Measurements from ENCODE around the gene FCER2.

FCER2 gene

DNA sequence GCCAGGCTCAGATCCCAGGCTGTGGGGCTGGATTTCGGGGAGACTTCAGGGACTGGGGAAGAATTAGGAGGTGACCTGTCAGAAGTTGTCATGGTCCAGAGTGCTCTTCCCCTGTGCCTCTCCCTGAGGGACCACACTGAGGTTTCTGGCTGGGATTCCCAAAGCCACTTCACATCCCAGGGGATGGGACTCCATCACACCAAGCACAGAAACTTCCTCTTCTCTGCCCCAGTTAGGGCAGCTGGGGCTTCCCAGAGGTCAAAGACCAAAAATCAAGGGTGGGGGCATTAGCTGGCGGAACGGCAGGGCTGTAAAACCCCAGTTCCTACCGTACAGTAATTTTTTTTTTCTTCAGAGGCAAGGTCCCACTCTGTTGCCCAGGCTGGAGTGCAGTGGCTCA is 7.4 kb downstream of the FCER2 start:
- DNase-seq (ENCODE audit: low read depth) = no peak
- H3K4me3 ChIP-seq (ENCODE audit: low read length) = no peak overlapping the region
- no peak for TF ChIP-seq CTCF (IDR thresholded peaks at IDR 0.05; ENCODE audit: insufficient read depth, low read depth, low read length, missing control alignments)

- no peak for DNase-seq (ENCODE audit: low read depth)
- TF ChIP-seq CTCF (IDR thresholded peaks at IDR 0.05; ENCODE audit: insufficient read depth, low read depth, low read length, missing control alignments) = no peak
- H3K4me3 ChIP-seq (ENCODE audit: low read length) = no peak overlapping the region
These were observed 9.4 kb downstream of the FCER2 start for GRCh38 chr19:7692417-7693088.

DNA sequence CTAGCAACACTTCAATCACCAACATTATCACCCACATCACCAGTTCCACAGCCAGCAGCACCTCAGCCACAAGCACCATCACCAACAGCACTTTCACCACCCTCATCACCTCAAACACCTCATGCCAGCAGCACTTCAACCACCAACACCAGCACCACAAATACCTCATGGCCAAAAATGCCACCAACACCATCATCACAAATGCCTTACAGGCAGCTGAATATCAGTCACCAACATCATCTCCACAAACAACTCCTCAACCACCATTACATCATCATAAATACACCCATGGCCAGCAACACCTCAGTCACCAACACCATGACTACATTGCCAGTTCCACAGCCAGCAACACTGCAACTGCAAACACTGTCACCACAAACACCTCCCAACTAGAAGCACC is 10.4 kb downstream of the FCER2 start:
- TF ChIP-seq CTCF (IDR thresholded peaks at IDR 0.05; ENCODE audit: insufficient read depth, low read depth, low read length, missing control alignments) = no peak
- H3K4me3 ChIP-seq (ENCODE audit: low read length) = no peak overlapping the region
- DNase-seq (ENCODE audit: low read depth) = no peak

- TF ChIP-seq CTCF (IDR thresholded peaks at IDR 0.05; ENCODE audit: insufficient read depth, low read depth, low read length, missing control alignments) = no peak
- no peak overlapping the region for H3K4me3 ChIP-seq (ENCODE audit: low read length)
- no peak for DNase-seq (ENCODE audit: low read depth)
These were observed 11.1 kb downstream of the FCER2 start for GRCh38 chr19:7690779-7691258.

- H3K4me3 ChIP-seq (ENCODE audit: low read length) = no peak overlapping the region
- DNase-seq (ENCODE audit: low read depth) = no peak
- TF ChIP-seq CTCF (IDR thresholded peaks at IDR 0.05; ENCODE audit: insufficient read depth, low read depth, low read length, missing control alignments) = no peak
These were observed 12.8 kb downstream of the FCER2 start for GRCh38 chr19:7689165-7689564.

GRCh38 chr19:7687177-7687576 is 14.8 kb downstream of the FCER2 start:
- H3K4me3 ChIP-seq (ENCODE audit: low read length) = no peak overlapping the region
- no peak for DNase-seq (ENCODE audit: low read depth)
- TF ChIP-seq CTCF (IDR thresholded peaks at IDR 0.05; ENCODE audit: insufficient read depth, low read depth, low read length, missing control alignments) = no peak
